Measurements from ENCODE around the gene TSPAN4.

TSPAN4 gene

GRCh38 chr11:824942-825341 is 17.7 kb upstream of the TSPAN4 start:
- no peak overlapping the region for H3K4me3 ChIP-seq (ENCODE audit: low read length)
- no peak for TF ChIP-seq ZNF274 (IDR thresholded peaks at IDR 0.05; ENCODE audit: low read depth, low read length)

- H3K4me3 ChIP-seq (ENCODE audit: low read length), result no peak overlapping the region
- TF ChIP-seq ZNF274 (IDR thresholded peaks at IDR 0.05; ENCODE audit: low read depth, low read length), result no peak
Observed at GRCh38 chr11:825366-826226, 17.1 kb upstream of the TSPAN4 start.

- no peak overlapping the region; the same call in 1 of the 2 replicates for H3K4me3 ChIP-seq (ENCODE audit: low read length)
- no peak for TF ChIP-seq ZNF274 (IDR thresholded peaks at IDR 0.05; ENCODE audit: low read depth, low read length)
Observed at GRCh38 chr11:826227-826621, 16.4 kb upstream of the TSPAN4 start.

GRCh38 chr11:826836-827145 is 15.9 kb upstream of the TSPAN4 start:
- peak overlapping the region; percentile 66; the same call in 1 of the 2 replicates for H3K4me3 ChIP-seq (ENCODE audit: low read length)
- no peak for TF ChIP-seq ZNF274 (IDR thresholded peaks at IDR 0.05; ENCODE audit: low read depth, low read length)

GRCh38 chr11:827146-827896 is 15.3 kb upstream of the TSPAN4 start:
- peak overlapping the region; percentile 66; the same call in 1 of the 2 replicates for H3K4me3 ChIP-seq (ENCODE audit: low read length)
- TF ChIP-seq ZNF274 (IDR thresholded peaks at IDR 0.05; ENCODE audit: low read depth, low read length), result no peak

- no peak for TF ChIP-seq ZNF274 (IDR thresholded peaks at IDR 0.05; ENCODE audit: low read depth, low read length)
- H3K4me3 ChIP-seq (ENCODE audit: low read length), result peak within 1 kb of the TSS; percentile 66; the same call in 1 of the 2 replicates
Observed at GRCh38 chr11:827897-828192, 14.8 kb upstream of the TSPAN4 start, which contains the start of gene CRACR2B. Gene CRACR2B (plus strand): TSS chr11:827919. CDS start chr11:828608, 689 bp downstream.

- TF ChIP-seq ZNF274 (IDR thresholded peaks at IDR 0.05; ENCODE audit: low read depth, low read length), result no peak
- H3K4me3 ChIP-seq (ENCODE audit: low read length), result no peak overlapping the region
Observed at GRCh38 chr11:828506-829175, 14.0 kb upstream of the TSPAN4 start.

GRCh38 chr11:829176-829846 is 13.3 kb upstream of the TSPAN4 start:
- no peak for TF ChIP-seq ZNF274 (IDR thresholded peaks at IDR 0.05; ENCODE audit: low read depth, low read length)
- H3K4me3 ChIP-seq (ENCODE audit: low read length), result no peak overlapping the region; the same call in 1 of the 2 replicates

GRCh38 chr11:829847-830294 is 12.8 kb upstream of the TSPAN4 start:
- no peak for TF ChIP-seq ZNF274 (IDR thresholded peaks at IDR 0.05; ENCODE audit: low read depth, low read length)
- H3K4me3 ChIP-seq (ENCODE audit: low read length), result peak overlapping the region; percentile 12; the same call in 1 of the 2 replicates

GRCh38 chr11:830295-831117 is 12.1 kb upstream of the TSPAN4 start:
- TF ChIP-seq ZNF274 (IDR thresholded peaks at IDR 0.05; ENCODE audit: low read depth, low read length), result no peak
- H3K4me3 ChIP-seq (ENCODE audit: low read length), result no peak overlapping the region; the same call in 1 of the 2 replicates

GRCh38 chr11:831118-831864 is 11.4 kb upstream of the TSPAN4 start:
- TF ChIP-seq ZNF274 (IDR thresholded peaks at IDR 0.05; ENCODE audit: low read depth, low read length), result no peak
- no peak overlapping the region for H3K4me3 ChIP-seq (ENCODE audit: low read length)

- no peak for TF ChIP-seq ZNF274 (IDR thresholded peaks at IDR 0.05; ENCODE audit: low read depth, low read length)
- H3K4me3 ChIP-seq (ENCODE audit: low read length), result no peak overlapping the region; the same call in 1 of the 2 replicates
Observed at GRCh38 chr11:831961-832528, 10.6 kb upstream of the TSPAN4 start.
